Thoracic aorta (tissue), 2 donors: ENCODE results near the gene PPP1R12B. TPM values are rescaled to one million over a fixed set of nuclear protein-coding genes. Genes with fewer than 3 reads are reported as not detected.
"Not testable (repeated sequence)": the region's sequence is repeated elsewhere in the genome, so short reads cannot be mapped to it uniquely, and the experiment has no call there.

Experiments
- ATAC-seq: fragments of 150-250 bp; one replicate; pipeline ENCODE4 v1.8.0; 2017; ENCODE audit warnings: low read depth; ENCODE audit not compliant: insufficient number of reproducible peaks, low FRiP score
- DNase-seq: peaks from one replicate; pipeline ENCODE4 v3.0.0-alpha.2; 2020; ENCODE audit warnings: low spot score
- H3K27ac ChIP-seq, 2 donors: fragments of 200-600 bp; sonication (generic); 1 replicate in 1 of 2; 2 replicates in 1 of 2; pipeline ENCODE4 v1.5.1; 2016; ENCODE audit warnings: mild to moderate bottlenecking in 2 of 2, moderate library complexity in 2 of 2
- H3K27me3 ChIP-seq: fragments of 200-600 bp; sonication (generic); replicated peaks from 2 replicates; pipeline ENCODE4 v1.6.0; 2016; ENCODE audit warnings: mild to moderate bottlenecking; ENCODE audit not compliant: insufficient read depth
- H3K36me3 ChIP-seq: fragments of 200-600 bp; sonication (generic); one replicate; pipeline ENCODE4 v1.5.1; 2016
- H3K4me1 ChIP-seq, 2 donors: fragments of 200-600 bp; sonication (generic); 1 replicate in 1 of 2; 2 replicates in 1 of 2; pipeline versions ENCODE4 v1.5.1 to v1.6.0; 2016; ENCODE audit warnings: low read depth in 2 of 2, mild to moderate bottlenecking in 1 of 2; ENCODE audit not compliant: control insufficient read depth in 1 of 2
- H3K4me3 ChIP-seq: fragments of 200-600 bp; sonication (generic); 2 replicates; pipeline ENCODE4 v1.5.1; 2016; ENCODE audit warnings: mild to moderate bottlenecking
- H3K9me3 ChIP-seq: fragments of 200-600 bp; sonication (generic); 2 replicates; pipeline ENCODE4 v1.5.1; 2016
- CTCF ChIP-seq: fragments of 200-600 bp; sonication (generic); IDR thresholded peaks from one replicate; pipeline ENCODE4 v1.5.1; 2019; ENCODE audit warnings: antibody characterized with exemption
- total RNA-seq, 2 donors: library from RNA; depleted of rRNA; stranded (reverse); fragments of >200 nt; gene quantifications; one replicate each; pipeline versions ENCODE4 v1.1.0 to v1.2.3, GENCODE V29; 2016

The PPP1R12B gene
- total RNA-seq, 2 donors from 2014 or later: 573 to 677 TPM

- no peak for TF ChIP-seq CTCF
- H3K27me3 ChIP-seq: no peaks in the 10 kb centered on the region
- ATAC-seq (no peak), DNase-seq (no peak)
- no peak overlapping the region for H3K4me3 ChIP-seq
- H3K9me3 ChIP-seq: no peaks in the 10 kb centered on the region
- no peak overlapping the region for H3K27ac ChIP-seq
- no peaks in the 10 kb centered on the region for H3K36me3 ChIP-seq
- peaks cover 4 to 16% of the 10 kb centered on the region in 2 donors for H3K4me1 ChIP-seq
Observed at GRCh38 chr1:202628646-202629215, 280.2 kb downstream of the PPP1R12B start.

DNA sequence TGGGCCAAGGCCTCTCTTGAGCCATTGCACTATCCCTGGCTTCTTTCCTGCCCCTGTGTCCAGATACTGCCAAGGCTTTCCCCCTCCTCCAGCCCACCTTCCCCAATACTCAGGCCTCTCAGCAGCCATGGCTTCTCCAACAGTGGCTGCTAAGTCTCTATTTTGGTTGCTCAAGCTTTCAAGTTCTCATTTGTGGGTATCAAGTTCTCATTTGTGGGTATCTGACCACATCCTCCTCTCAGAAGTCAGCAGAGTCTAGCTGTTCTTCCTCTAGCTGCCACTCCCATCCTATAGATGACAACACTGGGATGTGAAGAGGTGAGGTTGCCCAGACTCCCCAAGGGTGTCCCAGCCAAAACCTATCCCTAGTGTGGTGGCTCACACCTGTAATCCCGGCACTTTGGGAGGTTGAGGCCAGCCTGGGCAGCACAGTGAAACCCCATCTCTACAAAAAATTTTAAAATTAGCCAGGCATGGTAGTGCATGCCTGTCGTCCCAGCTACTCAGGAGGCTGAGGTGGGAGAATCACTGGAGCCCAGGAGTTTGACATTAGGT, 280.8 kb downstream of the PPP1R12B start:
- not testable (repeated sequence) for H3K4me1 ChIP-seq, H3K27ac ChIP-seq, H3K4me3 ChIP-seq, H3K36me3 ChIP-seq, H3K27me3 ChIP-seq, ATAC-seq, DNase-seq, H3K9me3 ChIP-seq

GRCh38 chr1:202630096-202630495, 281.6 kb downstream of the PPP1R12B start:
- H3K27me3 ChIP-seq, H3K4me3 ChIP-seq, H3K9me3 ChIP-seq, H3K27ac ChIP-seq, ATAC-seq, H3K4me1 ChIP-seq, DNase-seq, H3K36me3 ChIP-seq: not testable (repeated sequence)

DNA sequence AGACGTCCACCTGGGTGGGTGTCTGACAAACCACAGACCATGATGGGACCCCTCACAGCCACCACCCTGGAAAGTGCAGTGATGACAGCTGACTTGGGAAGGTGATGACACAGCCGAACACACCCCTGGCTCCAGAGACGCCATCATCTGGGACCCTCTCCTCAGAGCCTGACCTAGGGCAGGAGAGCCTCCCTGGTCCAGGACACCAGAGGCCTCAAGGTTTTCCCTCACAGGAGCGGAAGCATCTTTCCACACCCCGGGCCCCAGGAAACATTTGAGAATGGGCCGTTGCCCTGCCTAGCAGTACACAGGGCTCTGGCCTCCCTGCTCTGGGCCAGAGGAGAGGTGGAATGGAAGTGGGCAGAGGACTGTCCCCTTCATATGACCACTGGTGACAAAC, 282.0 kb downstream of the PPP1R12B start:
- no peaks in the 10 kb centered on the region for H3K36me3 ChIP-seq
- no peak overlapping the region for H3K4me3 ChIP-seq
- H3K27me3 ChIP-seq: no peaks in the 10 kb centered on the region
- no peak overlapping the region for H3K27ac ChIP-seq
- ATAC-seq (no peak), DNase-seq (no peak)
- H3K4me1 ChIP-seq: peaks cover 0 to 4% of the 10 kb centered on the region in 2 donors
- no peak for TF ChIP-seq CTCF
- no peaks in the 10 kb centered on the region for H3K9me3 ChIP-seq

- Histone ChIP-seq H3K36me3 (no peaks in the 10 kb centered on the region), H3K27me3 (no peaks in the 10 kb centered on the region), H3K4me3 (no peak overlapping the region), H3K4me1 (peaks cover 0 to 4% of the 10 kb centered on the region in 2 donors), H3K9me3 (no peaks in the 10 kb centered on the region), H3K27ac (no peak overlapping the region)
- TF ChIP-seq CTCF: no peak
- DNase-seq (no peak), ATAC-seq (no peak)
Observed at GRCh38 chr1:202631076-202631923, 282.8 kb downstream of the PPP1R12B start.

- ATAC-seq (no peak), DNase-seq (no peak)
- peaks cover 0 to 4% of the 10 kb centered on the region in 2 donors for H3K4me1 ChIP-seq
- H3K27ac ChIP-seq: no peak overlapping the region
- H3K4me3 ChIP-seq: no peak overlapping the region
- H3K27me3 ChIP-seq: no peaks in the 10 kb centered on the region
- no peaks in the 10 kb centered on the region for H3K9me3 ChIP-seq
- H3K36me3 ChIP-seq: no peaks in the 10 kb centered on the region
- no peak for TF ChIP-seq CTCF
Observed at GRCh38 chr1:202632241-202632640, 283.7 kb downstream of the PPP1R12B start.

GRCh38 chr1:202636171-202636570, 287.7 kb downstream of the PPP1R12B start:
- DNase-seq, H3K9me3 ChIP-seq, H3K27me3 ChIP-seq, ATAC-seq, H3K36me3 ChIP-seq, H3K4me3 ChIP-seq, H3K27ac ChIP-seq, H3K4me1 ChIP-seq: not testable (repeated sequence)

DNA sequence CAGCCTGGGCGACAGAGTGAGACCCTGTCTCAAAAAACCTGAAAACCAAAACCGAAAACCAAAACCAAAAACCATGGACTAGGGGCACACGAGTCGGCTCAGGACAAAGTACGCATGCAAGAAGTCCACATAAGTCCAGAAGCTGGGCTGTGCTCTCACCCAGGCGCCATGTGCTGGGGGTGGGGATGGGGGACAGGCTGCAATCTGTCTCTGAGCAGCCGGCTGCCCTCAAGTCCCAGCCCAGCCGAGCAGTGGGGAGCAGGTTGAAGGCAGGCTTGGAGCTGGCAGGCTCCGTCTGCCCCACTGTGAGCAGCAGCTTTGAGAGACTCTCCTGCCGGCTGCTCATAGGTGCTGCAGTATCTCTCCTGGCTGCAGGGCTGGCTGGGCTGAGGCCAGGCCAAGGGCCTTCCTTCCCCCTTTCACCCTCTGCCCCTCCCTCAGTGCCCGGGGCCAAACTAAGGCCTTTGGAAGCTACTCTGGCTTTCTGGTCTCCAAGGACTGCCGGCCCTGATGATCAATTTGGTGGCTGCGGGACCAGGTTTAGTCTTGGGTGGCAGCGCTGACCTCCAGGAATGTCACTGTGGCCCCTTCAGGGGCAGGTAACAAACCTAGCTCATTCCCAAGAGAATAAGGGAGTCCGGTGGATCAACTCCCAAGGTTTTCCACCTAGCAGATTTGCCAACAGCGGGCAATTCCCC, 289.0 kb downstream of the PPP1R12B start:
- H3K4me1 ChIP-seq, H3K27me3 ChIP-seq, H3K27ac ChIP-seq, H3K9me3 ChIP-seq, H3K4me3 ChIP-seq, H3K36me3 ChIP-seq, DNase-seq, ATAC-seq: not testable (repeated sequence)
